DOHH2 (cell line): Measurements from ENCODE around the gene GRHL3.

ENCODE experiments used
- CTCF ChIP-seq: fragments of 200-600 bp; sonication (generic); IDR thresholded peaks from one replicate; pipeline ENCODE4 v1.5.1; 2014; ENCODE audit warnings: antibody characterized with exemption, mild to moderate bottlenecking, low read depth, low read length; ENCODE audit not compliant: poor library complexity, severe bottlenecking
- EZH2phosphoT487 ChIP-seq: fragments of 200-600 bp; sonication (generic); IDR thresholded peaks from 2 replicates; pipeline ENCODE4 v1.6.1; 2017; ENCODE audit warnings: borderline replicate concordance, mild to moderate bottlenecking, antibody characterized with exemption, low read length, moderate library complexity, mixed read lengths

- TF ChIP-seq CTCF (no peak), EZH2phosphoT487 (no peak)
Observed at GRCh38 chr1:24294716-24295371, 24.3 kb upstream of the GRHL3 start.
